GM18909 (cell line): ENCODE results near the gene KIAA0513.
"Not testable (repeated sequence)": the region's sequence is repeated elsewhere in the genome, so short reads cannot be mapped to it uniquely, and the experiment has no call there.

Source experiments
- ATAC-seq: cut with Tn5 transposase; IDR thresholded peaks from one replicate; pipeline ENCODE4 v1.9.1; 2021; ENCODE audit warnings: mild to moderate bottlenecking; ENCODE audit not compliant: unreplicated experiment, poor library complexity

KIAA0513 gene

DNA sequence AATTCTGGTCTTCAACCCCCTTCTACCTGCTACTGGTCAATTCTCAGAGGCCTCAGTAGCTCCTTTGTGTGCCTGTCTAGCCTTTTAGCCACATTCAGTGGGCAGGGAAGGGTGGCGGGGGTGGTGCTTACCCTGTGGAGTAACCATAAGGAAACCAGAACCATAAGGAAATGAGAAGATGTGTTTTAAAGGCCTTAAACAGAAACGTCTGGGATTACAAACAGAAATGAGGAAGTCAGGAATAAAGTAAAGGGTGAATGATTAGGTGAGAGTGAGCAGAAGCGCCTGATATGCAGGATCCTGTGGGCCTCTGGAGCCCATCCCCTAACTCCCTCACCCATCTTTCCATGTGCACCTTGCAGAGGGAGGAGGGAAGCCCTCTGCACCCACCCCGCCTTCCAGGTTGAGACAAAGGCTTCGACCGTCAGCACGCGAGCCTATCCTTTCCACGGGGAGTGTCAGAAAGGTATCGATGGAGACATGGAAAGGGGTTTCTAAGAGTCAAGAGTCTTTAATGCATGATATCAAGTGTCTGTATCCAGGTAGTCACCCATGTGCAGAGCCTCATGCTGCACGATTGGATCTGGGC lies 20.4 kb downstream of the KIAA0513 start:
- no peak for ATAC-seq

DNA sequence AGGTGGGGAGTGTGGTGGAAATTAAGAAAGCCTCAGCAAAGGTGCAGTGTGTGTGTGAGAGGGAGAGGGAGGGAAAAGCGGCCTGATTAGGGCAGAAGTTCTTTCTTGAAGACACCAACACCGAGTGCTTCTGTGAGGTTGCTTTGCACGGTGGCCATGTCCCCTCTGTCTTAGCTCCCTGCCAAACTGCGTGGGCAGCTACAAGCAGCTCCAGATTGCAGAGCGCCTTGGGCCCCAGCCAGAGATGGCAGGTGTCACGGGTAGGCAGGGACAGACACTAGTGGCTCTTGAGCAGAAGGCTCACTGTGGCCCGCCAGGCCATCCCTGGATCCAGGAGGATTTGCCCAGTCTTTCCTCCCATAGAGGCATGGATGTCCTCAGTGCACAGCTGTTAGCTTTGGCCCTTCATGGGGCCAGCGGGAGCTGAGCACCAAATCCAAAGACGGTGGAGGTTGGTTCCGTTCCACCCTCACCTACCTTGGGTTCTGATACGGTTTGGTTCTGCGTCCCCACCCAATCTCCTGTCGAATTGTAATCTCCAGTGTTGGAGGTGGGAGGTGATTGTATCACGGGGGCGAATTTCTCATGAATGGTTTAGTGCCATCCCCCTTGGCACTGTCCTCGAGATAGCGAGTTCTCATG lies 21.4 kb downstream of the KIAA0513 start:
- ATAC-seq, result no peak

DNA sequence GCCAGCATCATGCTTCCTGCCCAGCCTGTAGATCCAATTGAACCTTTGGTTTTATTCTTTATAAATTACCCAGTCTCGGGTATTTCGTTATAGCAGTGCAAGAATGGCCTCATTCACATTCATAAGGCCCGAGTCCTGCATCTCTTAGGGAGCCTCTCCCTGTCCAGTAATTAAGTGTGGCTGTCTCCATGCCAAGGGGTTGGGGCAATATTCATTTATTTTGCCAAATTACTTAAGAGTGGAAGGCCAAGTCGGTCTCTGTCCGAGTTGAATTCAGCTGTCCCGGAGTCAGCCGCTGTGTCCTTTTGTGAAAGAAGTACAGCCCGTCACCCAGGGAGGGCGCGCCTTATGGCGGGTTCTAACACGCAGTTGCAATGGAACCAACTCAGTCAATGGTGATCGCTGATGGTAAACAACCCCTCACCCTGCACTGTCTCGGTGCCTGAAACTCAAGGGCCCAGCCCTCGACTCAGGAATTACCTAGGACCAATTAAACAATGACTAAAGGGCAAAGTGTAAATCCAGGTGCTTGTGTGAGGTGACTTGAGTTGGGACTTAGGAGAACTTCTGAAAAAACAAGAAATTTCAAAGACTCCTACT lies 22.2 kb downstream of the KIAA0513 start:
- ATAC-seq, result no peak

DNA sequence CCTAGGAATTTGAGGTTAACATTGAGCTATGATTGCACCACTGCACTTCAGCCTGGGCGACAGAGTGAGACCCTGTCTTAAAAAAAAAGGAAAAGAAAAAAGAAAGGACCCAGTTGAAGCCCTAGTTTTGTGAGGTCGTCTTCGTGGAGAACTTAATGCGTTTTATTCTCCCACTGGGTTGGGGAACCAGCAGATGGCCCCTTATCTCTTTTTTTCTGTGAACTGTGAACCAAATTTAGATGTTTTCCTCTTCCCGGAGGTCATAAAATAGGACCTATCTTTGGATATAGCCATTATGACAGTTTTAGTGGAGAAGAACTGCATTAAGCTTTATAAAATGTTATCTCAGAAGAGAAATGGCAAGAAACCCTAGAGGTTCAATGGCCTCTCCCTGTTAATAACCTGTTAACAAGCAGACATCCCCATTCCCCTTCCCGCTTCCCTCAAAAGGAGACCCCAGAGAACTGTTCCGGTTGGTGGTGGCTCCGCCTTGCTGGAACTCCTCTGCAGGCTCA lies 23.5 kb downstream of the KIAA0513 start:
- no peak for ATAC-seq

DNA sequence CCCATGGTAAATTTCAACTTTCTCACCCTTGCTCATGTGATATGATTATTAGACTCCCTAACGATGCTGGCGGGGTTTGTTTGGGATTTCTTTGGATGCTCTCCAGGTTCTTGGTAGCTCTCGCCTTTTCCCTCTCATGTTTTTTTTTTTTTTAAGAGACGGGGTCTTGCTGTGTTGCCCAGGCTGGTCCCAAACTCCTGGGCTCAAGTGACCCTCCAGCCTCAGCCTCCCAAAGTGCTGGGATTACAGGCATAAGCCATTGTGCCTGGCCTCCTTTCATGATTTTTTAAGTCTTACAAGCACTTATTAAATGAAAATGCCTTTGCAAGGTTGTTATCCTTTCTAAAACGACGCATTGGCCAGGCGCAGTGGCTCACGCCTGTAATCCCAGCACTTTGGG lies 24.1 kb downstream of the KIAA0513 start:
- no peak for ATAC-seq

DNA sequence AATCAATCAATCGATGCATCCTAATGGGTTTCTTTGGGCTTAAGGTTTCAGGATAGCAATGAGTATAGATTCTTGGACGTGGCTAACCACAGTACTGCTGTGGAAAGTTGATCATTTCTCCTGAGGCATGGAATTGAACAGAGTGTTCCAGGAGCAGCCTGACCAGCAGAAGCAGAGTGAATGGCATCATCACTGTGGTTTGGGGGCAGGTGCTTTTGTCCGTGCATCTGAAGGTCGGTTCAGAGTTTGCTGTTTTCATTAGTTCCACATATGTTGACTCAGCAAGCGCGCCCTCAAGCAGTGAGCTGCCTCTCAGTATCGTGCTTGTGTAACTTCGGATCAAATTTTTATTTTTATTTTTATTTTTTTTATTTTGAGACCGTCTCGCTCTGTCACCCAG lies 24.9 kb downstream of the KIAA0513 start:
- no peak for ATAC-seq

DNA sequence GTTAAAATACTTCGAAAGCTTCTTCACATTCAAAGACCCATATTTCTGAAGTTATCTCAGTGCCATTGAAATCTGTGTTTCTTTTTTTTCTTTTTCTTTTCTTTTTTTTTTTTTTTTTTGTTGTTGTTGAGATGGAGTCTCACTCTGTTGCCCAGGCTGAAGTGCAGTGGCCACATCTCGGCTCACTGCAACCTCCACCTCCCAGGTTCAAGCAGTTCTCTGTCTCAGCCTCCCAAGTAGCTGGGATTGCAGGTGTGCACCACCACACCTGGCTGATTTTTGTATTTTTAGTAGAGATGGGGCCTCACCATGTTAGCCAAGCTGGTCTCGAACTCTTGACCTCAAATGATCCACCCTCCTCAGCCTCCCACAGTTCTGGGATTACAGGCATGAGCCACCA lies 26.7 kb downstream of the KIAA0513 start:
- ATAC-seq, result not testable (repeated sequence)

DNA sequence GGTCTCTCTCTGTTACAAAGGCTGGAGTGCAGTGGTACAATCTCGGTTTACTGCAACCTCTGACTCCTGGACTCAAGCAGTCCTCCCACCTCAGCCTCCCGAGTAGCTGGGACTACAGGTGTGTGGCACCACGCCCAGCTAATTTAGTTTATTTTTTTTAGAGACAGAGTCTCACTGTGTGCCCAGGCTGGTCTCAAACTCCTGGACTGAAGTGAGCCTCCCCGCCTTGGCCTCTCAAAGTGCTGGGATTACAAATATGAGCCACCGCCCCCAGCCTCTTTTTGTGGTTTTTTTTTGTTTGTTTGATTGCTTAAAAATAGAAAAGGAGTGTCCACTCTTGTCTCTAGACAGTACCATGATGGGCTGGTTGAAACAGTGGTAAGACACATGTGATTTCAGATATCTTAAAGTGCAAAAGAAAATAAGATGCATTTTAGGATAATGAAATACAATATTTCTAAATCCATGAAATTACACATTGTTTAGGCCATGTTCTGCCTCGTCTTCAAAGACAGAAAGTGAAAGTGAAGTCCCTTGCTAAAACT lies 27.4 kb downstream of the KIAA0513 start:
- no peak for ATAC-seq

DNA sequence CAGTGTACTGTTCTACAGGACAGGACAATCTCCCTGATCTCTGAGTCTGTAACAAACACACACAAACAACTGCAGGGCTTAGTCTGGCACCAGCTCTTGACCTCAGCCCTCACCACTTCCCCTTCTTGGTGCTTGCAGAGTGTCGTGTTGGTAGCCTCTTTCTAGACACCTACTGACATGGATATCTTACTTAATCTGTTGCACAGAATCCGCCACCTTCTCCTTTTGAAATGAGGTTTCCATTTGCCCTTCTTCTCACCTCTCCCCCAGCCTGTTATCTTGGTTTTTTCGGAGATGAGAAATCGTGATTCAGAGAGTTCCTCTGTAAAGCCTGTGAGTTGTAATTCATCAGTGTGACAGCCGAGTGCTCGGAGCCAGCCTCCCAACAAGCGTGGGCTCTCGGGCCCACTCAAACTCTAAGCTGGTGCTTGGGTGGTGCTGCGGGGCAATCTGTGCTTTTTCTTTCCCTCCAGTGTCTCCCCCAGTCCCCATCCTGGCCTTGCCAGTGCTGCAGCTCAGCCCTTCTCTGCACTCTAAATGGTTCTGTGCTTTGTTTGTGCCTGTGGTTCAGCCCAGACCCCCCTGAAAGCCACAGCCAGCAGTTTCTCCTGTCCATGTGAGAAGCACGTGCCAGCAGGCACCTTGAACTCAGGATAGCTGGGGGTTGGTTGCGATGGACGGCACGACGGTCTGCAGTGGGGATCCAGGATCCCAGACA lies 28.1 kb downstream of the KIAA0513 start:
- ATAC-seq, result peak; percentile 94

DNA sequence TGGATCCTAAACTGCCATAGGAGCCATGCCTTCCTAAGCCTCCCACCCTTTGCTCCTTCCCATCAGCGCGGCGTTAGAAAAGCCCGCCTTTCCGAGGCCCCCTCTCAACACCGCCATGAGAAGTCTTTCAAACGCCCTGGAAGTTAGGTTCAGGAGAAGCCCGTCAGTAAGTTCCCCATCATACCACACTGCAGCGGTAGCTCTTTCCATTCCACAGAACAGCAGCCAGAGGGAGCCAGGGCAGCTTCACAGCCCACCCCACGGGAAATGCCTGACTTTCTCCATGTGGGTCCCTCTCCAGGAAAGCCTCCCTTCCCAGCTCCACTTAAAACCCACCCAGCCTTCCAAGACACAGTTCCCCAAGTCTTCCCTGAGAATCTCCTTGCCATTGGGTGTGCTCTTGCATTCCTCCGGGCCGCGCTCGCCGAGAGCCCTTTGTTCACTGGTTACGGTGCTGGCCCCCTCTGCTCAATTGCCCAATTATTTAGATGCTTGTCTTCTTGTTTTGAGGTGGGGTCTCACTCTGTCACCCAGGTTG lies 28.7 kb downstream of the KIAA0513 start:
- ATAC-seq, result no peak

DNA sequence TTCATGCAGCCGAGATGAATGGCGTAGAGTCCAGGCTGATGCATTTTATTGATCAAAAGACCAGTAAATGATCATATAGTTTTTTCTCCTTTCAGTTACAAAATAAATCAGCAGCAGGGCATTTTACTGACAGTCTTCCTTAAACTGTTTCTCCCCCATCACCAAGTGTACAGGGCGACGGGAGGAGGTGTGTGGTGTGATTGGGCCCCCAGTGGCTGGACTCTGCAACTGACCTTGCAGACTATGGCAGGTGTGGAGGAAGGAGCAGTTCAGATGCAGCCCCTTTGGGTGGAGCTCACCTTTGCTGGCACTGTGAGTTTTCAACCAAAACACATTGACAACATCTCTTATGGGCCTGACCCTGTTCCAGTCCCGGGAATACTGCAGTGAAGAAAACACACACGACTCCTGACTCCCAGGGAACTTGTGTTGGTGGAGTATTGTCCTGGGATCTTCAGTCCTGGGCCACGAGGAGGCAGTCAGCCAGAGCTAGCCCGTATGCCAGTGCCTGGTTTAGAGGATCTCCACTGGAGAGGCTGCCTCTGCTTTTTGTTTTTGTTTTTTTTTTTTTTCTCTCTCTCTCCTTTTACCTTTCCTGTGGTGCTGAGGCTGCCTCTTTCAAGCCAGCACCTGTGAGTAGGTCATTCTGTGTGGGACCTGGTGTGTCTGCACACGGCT lies 29.8 kb downstream of the KIAA0513 start:
- ATAC-seq, result no peak

DNA sequence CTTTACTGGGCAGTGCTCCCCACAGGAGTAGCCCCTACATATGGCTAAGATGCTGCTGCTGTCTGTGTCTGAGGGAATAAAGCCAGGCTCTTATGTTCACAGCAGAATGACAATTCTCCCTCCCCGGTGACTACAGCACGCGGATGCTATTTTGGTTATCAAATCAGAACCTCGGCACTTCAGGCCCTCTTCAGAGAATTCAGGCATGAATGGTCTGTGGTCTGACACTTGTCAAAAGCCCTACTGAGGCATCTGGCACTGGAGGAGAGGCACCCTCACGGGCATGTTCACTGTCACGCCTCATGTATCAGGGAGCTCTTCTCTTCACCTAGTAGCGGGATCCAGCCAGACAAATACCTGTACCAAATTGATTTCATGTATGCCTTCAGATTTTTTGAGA lies 30.4 kb downstream of the KIAA0513 start:
- ATAC-seq, result no peak

DNA sequence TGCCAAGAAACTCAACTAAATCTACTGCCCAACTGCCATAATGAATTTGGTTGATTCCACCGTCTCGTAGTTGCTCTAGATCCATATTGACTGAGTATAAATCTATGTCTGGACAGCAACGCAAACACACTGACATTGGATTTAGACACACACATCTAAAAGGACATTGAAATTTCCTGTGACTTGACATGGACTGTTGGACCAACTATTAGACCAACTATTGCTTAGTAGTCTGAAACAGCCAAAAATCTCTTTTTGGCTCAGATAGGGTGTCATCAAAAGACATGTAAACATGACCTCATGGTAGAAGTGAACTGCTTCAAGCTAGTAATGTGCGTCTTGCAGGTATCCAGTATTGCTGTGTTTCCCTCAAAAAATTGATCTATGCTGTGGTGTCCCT lies 31.3 kb downstream of the KIAA0513 start:
- ATAC-seq, result no peak

DNA sequence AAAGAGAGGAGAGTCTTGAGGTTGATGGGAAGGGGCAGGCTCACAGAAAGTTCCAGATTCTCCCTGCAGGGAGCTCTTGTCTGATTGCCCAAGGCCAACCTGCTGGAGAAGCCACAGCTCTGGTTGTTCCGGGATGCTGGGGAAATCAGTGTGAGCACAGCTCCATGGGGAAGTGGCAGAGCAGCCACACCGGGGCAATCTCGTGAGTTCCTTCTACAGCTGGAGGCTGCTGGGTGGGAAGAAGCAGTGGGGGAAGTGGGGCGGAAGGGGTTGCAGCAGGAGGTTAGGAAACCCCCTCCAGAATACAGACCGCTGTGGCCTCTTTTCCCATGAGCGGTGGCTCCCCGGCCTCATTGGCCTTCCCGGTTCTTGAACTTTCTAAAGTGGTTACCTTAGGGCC lies 34.0 kb downstream of the KIAA0513 start:
- ATAC-seq, result no peak

DNA sequence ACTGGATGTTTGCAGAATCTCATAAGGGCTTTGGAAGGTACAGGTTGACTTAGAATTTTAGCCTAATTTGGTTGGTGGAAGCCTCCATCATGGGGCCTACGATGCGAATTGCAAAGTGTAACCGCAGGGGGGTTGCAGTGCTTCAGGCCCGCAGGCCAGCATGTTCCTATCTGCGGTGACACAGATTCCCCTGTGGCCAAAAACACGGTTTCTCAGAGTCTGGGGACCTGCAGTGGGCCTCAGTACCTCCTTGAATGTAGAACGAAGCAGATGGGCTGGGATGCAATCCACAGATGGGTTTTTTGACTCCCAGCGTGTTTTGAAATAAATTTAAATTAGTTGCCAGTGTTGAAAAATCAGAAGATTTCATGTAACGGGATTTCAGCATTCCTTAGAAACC lies 34.7 kb downstream of the KIAA0513 start:
- no peak for ATAC-seq

DNA sequence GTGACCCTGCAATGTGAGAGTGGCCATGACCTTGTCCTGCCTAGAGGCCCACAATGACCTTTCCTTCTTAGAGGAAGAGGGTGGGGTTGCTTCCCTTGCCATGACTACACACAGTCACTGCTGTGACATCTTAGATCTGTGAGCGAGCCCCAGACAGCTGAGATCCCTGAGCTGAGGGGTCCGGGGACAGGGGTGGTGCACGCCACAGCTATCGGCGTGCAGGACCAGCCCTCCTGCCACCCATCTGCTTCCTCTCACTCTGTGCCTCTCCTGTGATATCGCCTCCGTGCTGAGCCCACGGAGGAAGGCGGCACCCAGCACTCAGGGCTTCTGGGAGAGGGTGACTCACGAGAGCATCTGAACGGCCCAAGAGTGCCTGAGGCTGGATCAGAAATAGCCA lies 35.2 kb downstream of the KIAA0513 start:
- ATAC-seq, result no peak

DNA sequence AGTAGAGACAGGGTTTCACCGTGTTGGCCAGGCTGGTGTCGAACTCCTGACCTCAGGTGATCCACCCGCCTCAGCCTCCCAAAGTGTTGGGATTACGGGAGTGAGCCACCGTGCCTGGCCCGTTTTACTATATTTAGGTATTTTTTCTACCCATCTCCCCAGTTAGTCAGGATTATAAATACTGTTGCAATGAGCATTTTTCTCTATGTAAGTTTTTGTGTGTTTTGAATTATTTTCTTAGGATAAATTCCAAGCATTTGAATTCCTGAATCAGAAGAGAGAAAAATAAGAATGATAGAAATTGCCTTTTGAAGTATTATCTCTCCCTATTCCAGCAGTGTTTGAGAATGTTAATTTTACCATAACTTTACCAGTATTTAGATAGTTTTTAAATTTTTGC lies 36.6 kb downstream of the KIAA0513 start:
- no peak for ATAC-seq

DNA sequence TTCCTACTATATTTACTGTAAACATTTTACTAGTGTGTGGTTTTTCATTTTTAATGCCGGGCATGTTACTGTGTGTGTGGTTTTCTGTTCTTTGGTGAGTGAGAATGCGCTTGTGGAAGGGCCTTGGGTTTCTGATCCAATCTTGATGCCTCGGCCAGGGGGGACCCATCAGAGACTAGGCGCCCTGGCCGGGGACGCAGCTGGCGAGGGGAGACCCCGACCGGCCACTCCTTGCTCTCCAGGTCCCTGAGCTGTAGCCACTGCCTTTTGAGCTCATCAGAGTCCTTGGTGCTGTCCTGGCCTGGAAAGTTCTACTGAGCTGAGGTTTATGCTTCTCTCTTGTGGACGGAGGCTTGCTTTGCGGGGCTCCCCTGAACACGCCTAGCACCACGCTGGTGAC lies 37.5 kb downstream of the KIAA0513 start:
- ATAC-seq, result no peak

DNA sequence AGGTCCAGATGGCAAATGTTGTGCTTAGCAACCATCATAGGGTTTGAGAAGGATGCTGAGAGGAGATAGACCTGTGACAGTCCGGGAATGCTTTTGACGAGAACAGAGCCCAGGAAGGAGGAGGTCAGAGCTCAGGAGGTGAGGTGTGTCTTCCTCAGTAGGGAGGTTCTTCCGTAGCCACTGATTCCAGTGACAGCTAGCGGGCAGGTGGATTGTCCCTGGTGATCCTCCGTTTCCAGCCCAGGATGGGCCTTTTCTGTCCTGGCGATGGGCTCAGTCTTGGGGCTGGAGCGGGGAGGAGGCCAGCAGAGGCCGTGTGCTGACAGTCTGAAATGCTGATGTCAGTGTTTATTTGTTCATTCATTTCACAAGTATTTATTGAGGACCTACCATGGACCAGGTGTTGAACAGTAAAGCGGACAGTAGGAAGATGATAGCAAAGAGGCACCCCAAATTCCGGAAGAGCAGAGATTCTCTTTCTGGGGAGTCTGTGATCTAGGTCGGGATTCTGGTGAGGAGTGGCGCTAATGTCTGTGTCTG lies 38.8 kb downstream of the KIAA0513 start:
- ATAC-seq, result no peak

DNA sequence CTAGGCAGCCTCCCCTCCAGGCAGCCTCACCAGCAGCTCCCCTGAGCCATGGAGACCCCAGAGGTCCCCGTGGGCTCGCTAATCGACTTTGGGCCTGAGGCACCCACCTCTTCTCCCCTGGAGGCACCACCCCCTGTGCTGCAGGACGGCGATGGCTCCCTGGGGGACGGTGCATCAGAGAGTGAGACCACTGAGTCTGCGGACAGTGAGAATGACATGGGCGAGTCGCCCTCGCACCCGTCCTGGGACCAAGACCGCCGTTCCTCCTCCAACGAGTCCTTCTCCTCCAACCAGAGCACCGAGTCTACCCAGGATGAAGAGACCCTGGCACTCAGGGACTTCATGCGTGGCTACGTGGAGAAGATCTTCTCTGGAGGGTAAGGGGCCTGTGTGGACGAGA lies 39.4 kb downstream of the KIAA0513 start:
- ATAC-seq, result no peak
